ENCODE data around the gene GBA2.
A peak's percentile ranks its signal among the peaks of the same experiment; 100 is the strongest.

The GBA2 gene

GRCh38 chr9:35738186-35738585 lies 10.8 kb downstream of the GBA2 start:
- no peak for DNase-seq (ENCODE audit: low spot score)

GRCh38 chr9:35737143-35737542 lies 11.9 kb downstream of the GBA2 start:
- DNase-seq (ENCODE audit: low spot score) = no peak

- peak; percentile 69 for DNase-seq (ENCODE audit: low spot score)
Observed at GRCh38 chr9:35736201-35736633, 12.8 kb downstream of the GBA2 start.

GRCh38 chr9:35734096-35734495 lies 14.9 kb downstream of the GBA2 start:
- DNase-seq (ENCODE audit: low spot score) = no peak

- peak; percentile 60 for DNase-seq (ENCODE audit: low spot score)
Observed at GRCh38 chr9:35732800-35733541, 16.1 kb downstream of the GBA2 start.

- DNase-seq (ENCODE audit: low spot score) = peak; percentile 95
Observed at GRCh38 chr9:35732185-35732799, 16.7 kb downstream of the GBA2 start, which contains the start of the genes CREB3 and TLN1. CREB3 (plus strand) TSS chr9:35732666; CDS start chr9:35732773, 107 bp downstream. TLN1 (minus strand) TSS chr9:35732195; CDS start chr9:35725694, 6,501 bp downstream.

GRCh38 chr9:35731415-35732184 lies 17.4 kb downstream of the GBA2 start:
- DNase-seq (ENCODE audit: low spot score) = no peak

- no peak for DNase-seq (ENCODE audit: low spot score)
Observed at GRCh38 chr9:35730486-35730854, 18.6 kb downstream of the GBA2 start.

- DNase-seq (ENCODE audit: low spot score) = peak; percentile 83
Observed at GRCh38 chr9:35729700-35730485, 19.1 kb downstream of the GBA2 start.

GRCh38 chr9:35729101-35729500 lies 19.9 kb downstream of the GBA2 start:
- DNase-seq (ENCODE audit: low spot score) = no peak

GRCh38 chr9:35728041-35728971 lies 20.7 kb downstream of the GBA2 start:
- DNase-seq (ENCODE audit: low spot score) = peak; percentile 56

GRCh38 chr9:35727676-35728040 lies 21.4 kb downstream of the GBA2 start:
- no peak for DNase-seq (ENCODE audit: low spot score)

GRCh38 chr9:35726931-35727330 lies 22.1 kb downstream of the GBA2 start:
- DNase-seq (ENCODE audit: low spot score) = no peak

- DNase-seq (ENCODE audit: low spot score) = no peak
Observed at GRCh38 chr9:35725362-35725761, 23.7 kb downstream of the GBA2 start.

- no peak for DNase-seq (ENCODE audit: low spot score)
Observed at GRCh38 chr9:35723908-35724307, 25.1 kb downstream of the GBA2 start.

- DNase-seq (ENCODE audit: low spot score) = no peak
Observed at GRCh38 chr9:35723426-35723825, 25.6 kb downstream of the GBA2 start.

GRCh38 chr9:35719546-35719945 lies 29.5 kb downstream of the GBA2 start:
- DNase-seq (ENCODE audit: low spot score) = no peak

GRCh38 chr9:35718721-35719511 lies 30.1 kb downstream of the GBA2 start:
- no peak for DNase-seq (ENCODE audit: low spot score)

- DNase-seq (ENCODE audit: low spot score) = no peak
Observed at GRCh38 chr9:35717132-35717870, 31.7 kb downstream of the GBA2 start.
